HG03097 (cell line): Measurements from ENCODE around the gene ZNF672.

ENCODE experiments used
- ATAC-seq: cut with Tn5 transposase; IDR thresholded peaks from one replicate; pipeline ENCODE4 v1.9.1; 2021; ENCODE audit not compliant: unreplicated experiment, low FRiP score

The ZNF672 gene

DNA sequence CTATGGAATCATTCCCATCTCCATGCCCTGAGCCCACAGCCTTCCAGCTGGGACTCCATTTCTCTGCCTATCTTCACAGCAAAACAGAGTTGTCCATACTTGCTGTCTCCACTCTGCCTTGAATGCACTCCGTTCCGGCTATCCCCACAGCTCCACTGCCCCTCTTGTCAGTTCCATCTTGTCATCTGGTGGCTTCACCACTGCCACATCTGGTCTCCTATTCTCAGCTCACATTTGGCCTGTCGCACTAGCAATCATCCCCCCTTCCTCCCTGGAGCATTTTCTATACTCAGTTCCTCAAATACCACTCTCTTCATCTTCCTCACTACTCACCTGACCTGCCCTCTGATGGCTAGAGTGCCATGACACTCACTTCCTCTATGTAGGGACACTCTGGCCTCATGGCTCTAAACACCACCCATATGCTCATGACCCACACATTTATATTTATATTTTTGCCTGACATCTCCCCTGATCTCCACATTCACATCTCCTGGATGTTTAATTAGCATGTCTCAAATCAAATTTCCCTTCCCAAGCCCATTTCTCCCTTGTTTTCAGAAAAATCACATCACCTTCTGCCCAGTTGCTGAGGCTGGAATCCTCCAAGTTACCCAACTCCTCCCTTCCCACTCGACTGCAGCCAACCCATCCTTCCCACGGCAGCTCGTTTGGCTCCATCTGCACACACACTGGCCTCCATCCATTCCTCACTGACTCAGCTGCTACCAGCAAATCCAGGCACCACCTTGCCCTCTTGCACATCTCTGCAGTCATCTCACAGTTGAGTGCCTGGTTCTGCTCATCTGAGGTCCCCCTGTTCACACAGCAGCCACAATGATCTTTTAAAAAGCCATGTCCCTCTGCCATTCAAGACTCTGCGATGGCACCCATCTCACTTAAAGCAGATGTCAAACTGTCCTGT, 14.7 kb downstream of the ZNF672 start:
- no peak for ATAC-seq

DNA sequence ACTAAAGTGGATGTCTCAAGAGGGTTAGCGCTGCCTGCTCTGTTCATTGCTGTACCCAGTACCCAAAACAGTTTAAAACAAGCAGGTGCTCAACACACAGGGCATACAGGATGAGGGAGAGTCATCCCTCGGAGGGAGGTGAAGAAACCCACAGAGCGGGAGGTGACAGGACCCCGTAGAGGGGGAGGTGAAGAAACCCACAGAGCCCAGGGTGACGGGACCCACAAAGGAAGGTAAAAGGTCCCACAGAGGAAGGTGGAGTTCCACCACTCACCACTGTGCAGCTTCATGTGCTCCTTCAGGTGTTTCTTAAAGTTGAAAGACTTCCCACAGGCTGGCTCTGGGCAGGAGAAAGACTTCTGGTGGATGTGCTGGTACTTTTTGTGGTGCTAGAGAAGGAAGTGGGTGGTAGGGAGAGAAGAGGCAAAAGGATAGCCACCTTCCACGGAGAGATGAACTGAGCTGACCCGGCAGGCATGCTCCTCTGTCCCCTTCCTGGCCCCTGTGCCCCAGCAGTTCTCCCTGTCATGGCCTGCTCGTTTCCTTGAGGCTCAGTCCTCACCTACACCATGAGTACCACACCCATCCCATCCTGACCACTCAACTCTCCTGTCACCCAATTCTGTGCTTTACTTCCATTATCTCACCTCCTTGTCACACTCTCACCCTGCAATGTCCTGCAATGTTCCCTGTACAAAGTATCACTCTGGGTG, 15.8 kb downstream of the ZNF672 start:
- ATAC-seq, result no peak

DNA sequence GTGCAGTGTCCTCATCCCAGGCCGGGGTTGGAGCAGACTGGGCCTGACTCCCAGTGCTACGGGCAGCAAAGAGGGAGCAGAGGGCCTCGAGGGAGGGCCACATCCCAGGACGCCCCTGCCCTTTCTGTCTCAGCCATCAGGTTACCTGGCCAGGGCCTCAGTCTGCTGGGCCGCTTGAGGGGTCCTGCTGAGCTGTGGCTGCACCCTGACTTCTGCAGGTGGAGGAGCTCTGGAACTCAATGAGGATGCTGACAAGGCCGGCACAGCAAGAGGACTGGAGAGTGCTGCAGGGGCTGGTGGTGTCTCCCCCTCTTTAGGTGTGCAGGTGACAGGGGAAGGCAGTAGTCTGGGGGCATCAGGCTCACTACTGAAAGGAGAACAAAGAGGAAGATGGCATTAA, 17.6 kb downstream of the ZNF672 start:
- ATAC-seq, result no peak

DNA sequence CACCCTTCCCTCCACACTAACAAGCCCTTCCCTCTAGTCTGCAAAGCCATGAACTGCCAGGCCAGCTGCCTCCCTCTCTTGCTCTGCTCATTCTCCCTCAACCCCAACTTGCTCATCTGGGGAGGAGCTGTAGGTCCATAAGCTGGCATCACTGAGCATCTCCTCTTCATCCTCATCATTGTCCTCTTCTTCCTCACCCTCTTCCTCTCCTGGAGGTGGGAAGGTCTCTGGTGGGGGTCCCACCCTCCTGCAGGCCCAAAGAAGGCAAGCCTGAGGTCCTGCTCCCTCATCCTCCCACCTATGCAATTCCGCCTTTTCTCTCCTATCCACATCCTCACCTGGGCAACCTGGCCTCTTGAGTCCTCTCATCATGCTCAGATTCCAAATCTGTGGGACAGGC, 18.2 kb downstream of the ZNF672 start:
- no peak for ATAC-seq

GRCh38 chr1:248857201-248857600, 19.2 kb downstream of the ZNF672 start:
- no peak for ATAC-seq

- no peak for ATAC-seq
Measured at GRCh38 chr1:248857749-248858095, 19.7 kb downstream of the ZNF672 start.

- ATAC-seq, result peak; percentile 15
Measured at GRCh38 chr1:248858096-248858890, 20.3 kb downstream of the ZNF672 start.

GRCh38 chr1:248858891-248859889, 21.2 kb downstream of the ZNF672 start, which contains the start of gene ZNF692:
Gene ZNF692, minus strand, starts transcription at chr1:248859085. Its CDS starts 776 bp downstream, at chr1:248858309.
- ATAC-seq, result peak; percentile 89

DNA sequence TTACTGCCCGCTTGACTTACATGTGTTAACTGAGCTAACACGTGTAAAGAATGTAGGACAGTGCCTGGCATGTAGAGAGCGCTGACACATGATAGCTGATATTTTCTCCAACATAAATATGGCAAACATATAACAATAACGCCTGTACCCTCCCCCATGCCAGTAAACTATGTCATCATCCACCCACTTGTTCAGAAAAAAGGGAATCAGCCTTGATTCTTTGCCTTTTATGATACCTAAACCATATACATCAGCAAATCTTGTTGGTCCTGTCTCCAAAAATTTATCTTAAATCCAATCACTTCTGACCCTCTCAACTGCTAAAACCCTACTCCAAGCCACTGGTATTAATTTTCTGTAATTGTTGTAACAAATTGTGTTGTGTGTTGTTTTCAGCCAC, 22.0 kb downstream of the ZNF672 start:
- no peak for ATAC-seq

- ATAC-seq, result no peak
Measured at GRCh38 chr1:248861616-248862015, 23.6 kb downstream of the ZNF672 start.

DNA sequence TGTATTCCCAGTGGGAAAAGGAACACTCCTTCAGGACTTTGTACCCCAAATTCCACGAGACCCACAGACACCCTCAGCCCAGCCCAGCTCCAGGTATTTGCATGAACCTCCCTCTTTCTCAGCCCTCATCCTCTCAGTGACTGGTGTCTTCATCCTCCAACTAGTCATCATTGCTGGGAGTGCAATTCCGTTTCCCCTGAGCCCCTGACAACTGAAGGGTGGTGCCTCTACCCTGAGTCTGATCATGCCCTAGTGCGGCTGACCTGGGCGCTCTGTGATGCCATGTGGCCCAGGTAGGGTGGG, 24.6 kb downstream of the ZNF672 start:
- peak; percentile 7 for ATAC-seq

DNA sequence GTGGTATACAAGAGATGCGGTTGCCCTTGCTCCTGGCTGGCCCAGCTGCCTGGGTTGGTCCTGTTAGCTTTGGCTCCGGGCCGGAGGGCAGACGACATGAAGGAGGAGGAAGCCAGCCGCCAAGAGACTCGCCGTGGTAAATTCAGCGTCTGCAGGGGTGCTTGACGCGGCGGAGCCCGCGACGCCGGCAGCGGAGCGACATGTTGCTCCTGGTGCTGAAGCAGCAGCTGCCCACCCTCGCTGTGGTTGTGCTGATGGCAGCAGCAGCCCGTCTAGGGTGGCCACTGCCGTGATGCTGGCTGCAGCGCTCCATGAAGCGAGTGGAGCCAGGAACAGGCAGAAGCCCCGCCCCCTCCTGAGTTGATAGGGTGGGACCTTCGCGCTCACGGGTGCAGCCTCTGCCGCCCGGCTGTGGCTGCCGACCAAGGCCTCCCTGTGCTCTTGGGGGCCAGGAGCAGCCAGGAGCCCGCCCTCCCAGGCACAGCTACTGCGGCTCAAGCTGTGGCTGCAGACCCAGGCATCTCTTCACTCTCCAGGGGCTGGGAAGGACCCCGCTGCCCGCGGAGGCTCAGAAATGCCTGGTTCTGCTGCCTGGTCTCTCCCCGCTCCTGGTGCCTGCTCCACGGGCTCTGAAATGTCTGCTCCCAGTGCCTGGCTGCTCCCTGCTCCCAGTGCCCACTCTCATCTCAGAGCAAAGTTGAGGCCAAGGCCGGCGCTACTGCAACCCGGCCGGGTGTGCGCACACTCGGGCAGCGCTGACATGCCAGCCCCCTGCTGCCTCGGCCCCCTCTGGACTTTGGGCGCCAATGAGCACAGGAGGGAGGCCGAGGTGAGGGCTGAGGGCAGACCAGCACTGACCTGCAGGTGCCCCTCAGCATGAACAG, 25.2 kb downstream of the ZNF672 start:
- peak; percentile 48 for ATAC-seq

DNA sequence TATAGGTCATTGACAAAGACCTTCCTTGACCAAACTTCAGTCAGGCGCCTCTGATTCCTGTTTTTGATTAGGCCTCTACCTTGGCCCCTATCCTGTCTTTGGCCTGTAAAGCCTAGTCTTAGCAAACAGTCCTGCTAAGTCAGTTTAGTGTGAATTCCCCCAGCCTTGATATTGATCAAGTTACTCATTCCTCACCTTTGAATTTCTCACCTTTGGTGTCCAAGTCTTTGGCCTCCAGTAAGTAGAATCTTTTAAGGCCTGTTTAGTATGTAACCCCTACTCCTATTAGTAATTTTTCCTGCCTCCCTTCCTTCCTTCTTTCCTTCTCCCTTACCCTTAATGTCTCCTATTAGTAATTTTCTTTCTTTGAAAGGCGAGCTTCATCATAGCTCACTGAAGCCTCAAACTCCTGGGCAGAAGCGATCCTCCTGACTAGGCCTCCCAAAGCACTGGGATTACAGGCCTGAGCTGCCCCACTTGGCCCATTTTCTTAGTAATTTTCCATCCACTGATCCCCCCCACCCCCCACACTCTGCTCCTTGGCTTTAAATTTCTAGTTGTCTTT, 33.9 kb downstream of the ZNF672 start:
- no peak for ATAC-seq

- peak; percentile 42 for ATAC-seq
Measured at GRCh38 chr1:248872752-248873408, 34.9 kb downstream of the ZNF672 start.

GRCh38 chr1:248873409-248873992, 35.5 kb downstream of the ZNF672 start:
- peak; percentile 81 for ATAC-seq

DNA sequence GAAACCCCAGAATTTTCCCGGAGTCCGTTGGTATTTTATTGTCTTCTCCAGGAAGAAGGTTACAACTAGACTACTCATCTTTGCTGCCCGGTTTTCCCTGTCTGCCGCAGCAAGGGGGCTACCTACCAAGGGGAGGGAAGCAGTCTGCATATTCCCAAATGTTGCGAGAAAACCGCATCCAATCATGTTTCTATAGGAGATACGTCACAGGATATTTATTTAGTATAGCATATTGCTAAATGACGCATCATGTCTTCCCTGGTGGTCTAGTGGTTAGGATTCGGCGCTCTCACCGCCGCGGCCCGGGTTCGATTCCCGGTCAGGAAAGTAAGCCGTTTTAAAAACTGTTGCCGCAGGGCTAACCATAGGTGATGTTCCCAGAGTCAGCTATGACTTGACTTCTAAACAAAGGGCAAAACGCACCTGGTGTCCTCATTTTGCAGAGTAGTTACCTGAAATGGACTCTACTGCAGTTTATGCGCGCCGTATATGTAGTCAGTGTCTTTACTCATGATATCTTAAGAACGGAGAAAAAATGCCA, 36.0 kb downstream of the ZNF672 start:
- ATAC-seq, result peak; percentile 58

GRCh38 chr1:248881261-248881660, 43.2 kb downstream of the ZNF672 start:
- ATAC-seq, result no peak
